Lung microvascular endothelial cell (primary cell): ENCODE results near the gene ARID3B. TPM values are rescaled to one million over a fixed set of nuclear protein-coding genes. Genes with fewer than 3 reads are reported as not detected.
"Not testable (repeated sequence)": the region's sequence is repeated elsewhere in the genome, so short reads cannot be mapped to it uniquely, and the experiment has no call there.

Experiments
- DNase-seq, 2 donors: peaks; one replicate each; pipeline versions ENCODE4 v3.0.0 to v3.0.0-alpha.2; 2010; ENCODE audit warnings: low read depth in 2 of 2
- total RNA-seq: library from RNA; depleted of rRNA; stranded (reverse); fragments of >200 nt; gene quantifications from 2 replicates; pipeline ENCODE4 v1.2.1, GENCODE V29; 2014

ARID3B gene
- total RNA-seq = 1.3 and 2.8 TPM in 2 replicates

- peak; percentile 98 for DNase-seq
Observed at GRCh38 chr15:74540761-74541493, at the start of gene ARID3B. TSS of gene ARID3B (plus strand) at chr15:74541220. CDS start at chr15:74543937, 2,717 bp downstream.

GRCh38 chr15:74496648-74497047, 44.4 kb upstream of the ARID3B start:
- DNase-seq = no peak

- no peak for DNase-seq
Observed at GRCh38 chr15:74497584-74497983, 43.4 kb upstream of the ARID3B start.

GRCh38 chr15:74499366-74499765, 41.7 kb upstream of the ARID3B start:
- no peak for DNase-seq

- no peak for DNase-seq
Observed at GRCh38 chr15:74500401-74500800, 40.6 kb upstream of the ARID3B start.

GRCh38 chr15:74502301-74502700, 38.7 kb upstream of the ARID3B start:
- DNase-seq = no peak

- DNase-seq = no peak
Observed at GRCh38 chr15:74504418-74504817, 36.6 kb upstream of the ARID3B start.

- DNase-seq = no peak
Observed at GRCh38 chr15:74504836-74505235, 36.2 kb upstream of the ARID3B start.

- DNase-seq = peak; percentile 19 to 61
Observed at GRCh38 chr15:74505837-74506514, 35.0 kb upstream of the ARID3B start.

GRCh38 chr15:74506515-74506840, 34.5 kb upstream of the ARID3B start:
- no peak for DNase-seq

- peak in 1 of 2 donors; percentile 10 for DNase-seq
Observed at GRCh38 chr15:74511583-74511982, 29.4 kb upstream of the ARID3B start.

- DNase-seq = not testable (repeated sequence)
Observed at GRCh38 chr15:74514059-74514458, 27.0 kb upstream of the ARID3B start.

- DNase-seq = no peak
Observed at GRCh38 chr15:74517096-74517495, 23.9 kb upstream of the ARID3B start.

GRCh38 chr15:74519311-74519710, 21.7 kb upstream of the ARID3B start:
- DNase-seq = peak in 1 of 2 donors; percentile 26

GRCh38 chr15:74520407-74520806, 20.6 kb upstream of the ARID3B start:
- DNase-seq = no peak

GRCh38 chr15:74523982-74524381, 17.0 kb upstream of the ARID3B start:
- no peak for DNase-seq

GRCh38 chr15:74525309-74525708, 15.7 kb upstream of the ARID3B start:
- peak; percentile 37 to 71 for DNase-seq

- peak; percentile 18 to 74 for DNase-seq
Observed at GRCh38 chr15:74525945-74526344, 15.1 kb upstream of the ARID3B start.

- DNase-seq = no peak
Observed at GRCh38 chr15:74528876-74529275, 12.1 kb upstream of the ARID3B start.

- peak; percentile 31 to 64 for DNase-seq
Observed at GRCh38 chr15:74529921-74530320, 11.1 kb upstream of the ARID3B start.

GRCh38 chr15:74530771-74531143, 10.3 kb upstream of the ARID3B start:
- DNase-seq = no peak

GRCh38 chr15:74531144-74531811, 9.7 kb upstream of the ARID3B start:
- DNase-seq = no peak
